Measurements from ENCODE around the gene CFAP52. TPM values are rescaled to one million over a fixed set of nuclear protein-coding genes. Genes with fewer than 3 reads are reported as not detected.

Gene CFAP52, protein sequence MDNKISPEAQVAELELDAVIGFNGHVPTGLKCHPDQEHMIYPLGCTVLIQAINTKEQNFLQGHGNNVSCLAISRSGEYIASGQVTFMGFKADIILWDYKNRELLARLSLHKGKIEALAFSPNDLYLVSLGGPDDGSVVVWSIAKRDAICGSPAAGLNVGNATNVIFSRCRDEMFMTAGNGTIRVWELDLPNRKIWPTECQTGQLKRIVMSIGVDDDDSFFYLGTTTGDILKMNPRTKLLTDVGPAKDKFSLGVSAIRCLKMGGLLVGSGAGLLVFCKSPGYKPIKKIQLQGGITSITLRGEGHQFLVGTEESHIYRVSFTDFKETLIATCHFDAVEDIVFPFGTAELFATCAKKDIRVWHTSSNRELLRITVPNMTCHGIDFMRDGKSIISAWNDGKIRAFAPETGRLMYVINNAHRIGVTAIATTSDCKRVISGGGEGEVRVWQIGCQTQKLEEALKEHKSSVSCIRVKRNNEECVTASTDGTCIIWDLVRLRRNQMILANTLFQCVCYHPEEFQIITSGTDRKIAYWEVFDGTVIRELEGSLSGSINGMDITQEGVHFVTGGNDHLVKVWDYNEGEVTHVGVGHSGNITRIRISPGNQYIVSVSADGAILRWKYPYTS
- total RNA-seq, result 0.06 and 0.53 TPM in 2 replicates

DNA sequence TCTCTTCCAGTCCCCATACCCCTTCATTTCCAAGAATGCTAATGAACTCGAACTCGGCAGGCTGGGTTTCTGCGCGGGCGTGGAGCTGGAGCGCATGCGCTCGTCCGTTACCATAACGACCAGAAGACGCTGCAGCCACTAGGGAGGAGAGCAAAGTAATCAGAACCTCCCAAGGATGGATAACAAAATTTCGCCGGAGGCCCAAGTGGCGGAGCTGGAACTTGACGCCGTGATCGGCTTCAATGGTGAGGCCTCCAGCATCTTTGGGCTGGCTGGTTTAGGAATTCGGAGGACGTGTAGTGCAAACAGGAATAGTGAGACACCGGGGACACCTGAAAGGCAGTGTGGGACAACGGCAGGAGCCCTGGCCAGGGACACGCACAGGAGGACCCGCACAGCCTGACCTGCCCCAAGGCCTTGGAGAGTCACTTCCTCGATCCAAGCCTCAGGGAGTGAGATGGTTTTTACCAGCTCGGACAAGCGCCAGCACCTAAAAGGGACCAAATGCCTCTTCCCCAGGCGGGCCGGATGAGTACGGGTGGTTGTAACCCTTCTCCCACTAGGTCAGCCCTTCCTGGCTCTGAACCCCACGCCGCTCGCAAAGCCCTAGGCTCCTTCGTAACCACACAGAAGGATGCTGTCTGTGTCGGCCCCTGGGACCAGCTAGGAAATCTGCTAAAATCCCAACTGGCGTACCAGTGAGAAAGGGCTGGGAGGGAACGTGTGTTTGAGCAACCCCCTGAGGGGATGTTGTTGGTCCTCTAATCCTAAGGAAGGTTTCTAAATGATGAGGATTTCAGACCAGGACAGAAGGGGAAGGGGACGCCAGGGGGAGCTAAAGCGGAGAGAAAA lies at the start of gene CFAP52:
Gene CFAP52, plus strand, starts transcription at position 122 of the 852 bp plus-strand sequence. Its CDS starts 54 bp downstream, at position 176.

DNA sequence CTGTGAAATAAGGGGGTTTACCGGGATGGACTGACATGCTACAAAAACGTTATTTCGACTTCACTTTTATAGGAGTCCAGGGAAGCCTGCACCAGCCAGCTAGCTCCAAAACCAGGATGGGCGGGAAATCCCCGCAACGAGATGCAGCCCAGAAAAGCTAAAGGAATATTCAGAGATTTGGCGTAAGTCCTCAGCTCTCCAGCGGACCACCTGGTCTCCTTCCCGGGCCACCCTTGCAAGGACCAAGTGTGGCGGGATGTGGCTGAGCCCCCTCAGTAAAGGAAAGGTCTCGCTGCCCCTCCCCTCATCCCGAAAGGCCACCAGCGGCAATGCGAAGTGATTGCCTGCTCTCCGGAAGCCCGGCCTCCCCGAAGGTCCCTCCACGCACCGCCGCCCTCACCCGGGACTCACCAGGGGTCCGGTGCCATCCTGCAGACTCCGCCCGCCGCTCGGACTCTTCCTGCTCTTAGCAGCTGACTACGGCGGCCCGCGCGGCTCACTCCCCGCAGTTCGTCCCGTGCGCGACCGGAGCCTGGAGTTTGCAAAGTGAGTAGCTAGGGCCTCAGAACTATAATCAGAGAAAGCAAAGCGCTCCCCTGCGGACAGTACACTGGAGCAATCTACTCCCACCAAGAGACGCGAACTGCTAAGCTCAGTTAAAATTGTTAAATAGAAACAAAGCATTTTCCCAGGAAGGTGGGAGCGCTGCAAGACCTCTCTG lies 901 bp upstream of the CFAP52 start, which contains the start of gene STX8:
Gene STX8, minus strand, starts transcription at position 440 of the 721 bp plus-strand sequence. Its CDS starts 12 bp downstream, at position 428.

DNA sequence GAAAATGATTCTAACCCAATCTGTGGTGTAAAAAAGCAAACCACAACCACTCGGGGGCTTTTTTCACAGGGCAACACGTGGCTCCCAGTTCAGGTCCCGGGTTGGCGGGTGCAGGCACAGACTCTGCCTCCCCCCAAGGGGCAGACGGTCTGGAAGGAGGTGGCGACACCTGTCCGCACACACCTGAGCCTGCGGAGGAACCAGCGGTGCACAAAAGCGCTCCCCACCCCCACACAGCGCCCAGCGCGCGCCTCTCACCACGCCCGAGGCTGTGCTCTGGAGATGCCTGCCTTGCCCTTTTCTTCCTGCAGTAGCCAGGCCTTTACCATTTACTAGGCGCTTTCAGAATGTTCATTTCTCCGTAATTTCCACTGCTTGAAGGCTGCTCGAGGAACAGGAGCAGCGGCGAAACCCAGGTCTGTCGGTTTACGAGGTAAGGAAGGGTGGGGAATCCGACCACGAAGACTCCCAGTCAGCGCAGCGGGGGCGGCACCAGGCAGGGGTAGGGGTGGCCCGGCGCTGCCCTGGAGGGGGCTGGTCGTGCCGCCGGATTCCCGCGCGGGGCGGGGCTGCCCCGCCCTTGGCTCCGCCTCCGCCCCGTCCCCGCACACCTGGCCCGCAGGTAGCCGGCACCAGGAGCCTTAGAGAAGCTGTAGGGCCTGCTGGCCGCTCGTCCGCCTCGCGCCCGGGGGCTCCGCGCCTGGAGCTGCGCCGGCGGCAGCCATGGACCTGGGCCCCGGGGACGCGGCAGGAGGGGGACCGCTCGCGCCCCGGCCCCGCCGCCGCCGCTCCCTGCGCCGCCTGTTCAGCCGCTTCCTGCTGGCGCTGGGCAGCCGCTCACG lies 68.7 kb downstream of the CFAP52 start, which contains the start of gene USP43:
Gene USP43, plus strand, starts transcription at position 608 of the 842 bp plus-strand sequence. Its CDS starts 116 bp downstream, at position 724.

Other genes with a start within 250 kb of the CFAP52 start
- 99.2 and 121 TPM in 2 replicates for gene STX8, start 822 bp upstream of the CFAP52 start, total RNA-seq
- 0.06 TPM in 1 of 2 replicates, not detected in the other for gene USP43, start 68.9 kb downstream of the CFAP52 start, total RNA-seq
- gene DHRS7C, start 214.9 kb downstream of the CFAP52 start, total RNA-seq, result not detected in 2 replicates
- not detected in 2 replicates for gene GSG1L2, start 245.4 kb downstream of the CFAP52 start, total RNA-seq
- not detected in 2 replicates for gene GLP2R, start 249.3 kb downstream of the CFAP52 start, total RNA-seq